ENCODE data around the gene TOMM34. TPM values are rescaled to one million over a fixed set of nuclear protein-coding genes. Genes with fewer than 3 reads are reported as not detected.

TOMM34 gene
- total RNA-seq, 4 donors from 2014 or later: 11.1 to 15.6 (median 12.5) TPM

DNA sequence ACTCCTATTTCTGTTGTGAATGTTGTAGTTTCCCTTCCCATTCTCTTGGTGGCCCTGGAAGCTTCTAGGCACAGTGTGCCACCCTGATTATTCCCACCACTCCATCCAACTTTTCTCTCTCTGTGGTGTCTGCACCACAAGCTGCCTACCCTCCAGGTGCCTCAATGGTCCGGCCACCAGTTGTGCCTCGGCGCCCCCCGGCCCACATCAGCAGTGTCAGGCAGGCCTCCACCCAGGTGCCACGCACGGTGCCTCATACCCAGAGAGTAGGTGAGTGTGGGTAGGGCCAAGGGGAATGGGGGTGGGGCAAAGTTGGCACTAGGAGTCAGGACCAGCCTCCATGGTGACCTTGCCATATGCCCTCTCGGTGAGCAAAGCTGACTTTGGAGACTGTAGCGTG lies 27.3 kb downstream of the TOMM34 start:
- H3K27me3 ChIP-seq: no peaks in the 10 kb centered on the region
- TF ChIP-seq POLR2A (IDR thresholded peaks at IDR 0.05) (no peak), CTCF (IDR thresholded peaks at IDR 0.05) (no peak)
- H3K27ac ChIP-seq: no peak overlapping the region
- DNase-seq: no peak
- H3K36me3 ChIP-seq: no peaks in the 10 kb centered on the region
- intact Hi-C loops (cut with DNase I; ENCODE audit: low total_unique reads): no loop called here
- no peaks in the 10 kb centered on the region for H3K9me3 ChIP-seq
- no peak overlapping the region for H3K4me3 ChIP-seq
- H3K4me1 ChIP-seq: no peaks in the 10 kb centered on the region

DNA sequence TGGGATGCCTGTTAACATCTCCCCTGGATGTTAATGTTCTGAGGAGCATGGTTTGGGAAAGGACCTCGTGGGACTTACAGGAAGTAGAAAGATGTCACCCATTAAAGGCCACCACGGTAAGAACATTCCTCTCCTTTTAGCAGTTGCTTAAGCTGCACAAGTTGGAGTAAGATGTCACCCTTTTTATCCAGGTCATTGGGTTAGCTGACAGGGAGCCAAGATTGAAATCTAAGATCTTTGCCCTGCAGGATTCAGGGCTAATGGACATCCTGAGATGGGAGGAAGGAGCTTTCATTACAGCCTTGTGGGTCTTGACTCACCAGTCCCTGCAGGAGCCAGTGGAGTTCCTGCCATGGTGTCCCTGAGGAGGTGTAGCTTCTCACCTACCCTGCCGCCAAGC lies 28.3 kb downstream of the TOMM34 start:
- no peak overlapping the region for H3K27ac ChIP-seq
- no peaks in the 10 kb centered on the region for H3K36me3 ChIP-seq
- intact Hi-C loops (cut with DNase I; ENCODE audit: low total_unique reads): no loop called here
- no peaks in the 10 kb centered on the region for H3K9me3 ChIP-seq
- H3K4me3 ChIP-seq: no peak overlapping the region
- no peaks in the 10 kb centered on the region for H3K4me1 ChIP-seq
- TF ChIP-seq CTCF (IDR thresholded peaks at IDR 0.05) (no peak), POLR2A (IDR thresholded peaks at IDR 0.05) (no peak)
- DNase-seq: no peak
- no peaks in the 10 kb centered on the region for H3K27me3 ChIP-seq

DNA sequence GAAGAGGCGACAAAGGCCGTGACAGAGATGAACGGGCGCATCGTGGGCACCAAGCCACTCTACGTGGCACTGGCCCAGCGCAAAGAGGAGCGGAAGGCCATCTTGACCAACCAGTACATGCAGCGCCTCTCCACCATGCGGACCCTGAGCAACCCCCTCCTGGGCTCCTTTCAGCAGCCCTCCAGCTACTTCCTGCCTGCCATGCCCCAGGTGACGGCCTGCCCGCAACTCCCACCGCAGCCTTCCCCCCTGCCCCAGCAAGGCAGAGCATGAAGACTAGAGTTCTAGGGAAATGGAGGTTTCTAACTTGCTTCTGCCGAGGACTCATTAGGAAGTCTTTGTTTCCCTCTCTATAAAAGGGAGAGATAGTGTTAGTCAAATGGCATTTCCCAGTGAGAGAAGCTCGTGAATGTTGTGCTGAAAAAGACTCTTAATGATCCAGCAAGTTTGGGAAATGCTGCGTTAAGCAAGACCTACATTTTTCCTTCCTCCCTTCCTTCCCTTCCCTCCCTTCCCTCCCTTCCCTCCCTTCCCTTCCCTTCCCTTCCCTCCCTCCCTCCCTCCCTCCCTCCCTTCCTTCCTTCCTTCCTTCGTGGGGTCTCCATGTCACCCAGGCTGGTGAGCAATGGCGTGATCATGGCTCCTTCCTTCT lies 29.6 kb downstream of the TOMM34 start:
- TF ChIP-seq CTCF (IDR thresholded peaks at IDR 0.05): no peak
- no peak for TF ChIP-seq POLR2A (IDR thresholded peaks at IDR 0.05)
- Histone ChIP-seq H3K9me3 (no peaks in the 10 kb centered on the region), H3K4me1 (no peaks in the 10 kb centered on the region), H3K27me3 (no peaks in the 10 kb centered on the region), H3K27ac (no peak overlapping the region), H3K36me3 (no peaks in the 10 kb centered on the region), H3K4me3 (no peak overlapping the region)
- intact Hi-C loops (cut with DNase I; ENCODE audit: low total_unique reads): no loop called here
- no peak for DNase-seq

- Histone ChIP-seq H3K4me1 (no peaks in the 10 kb centered on the region), H3K9me3 (no peaks in the 10 kb centered on the region), H3K36me3 (no peaks in the 10 kb centered on the region), H3K27ac (no peak overlapping the region), H3K27me3 (no peaks in the 10 kb centered on the region), H3K4me3 (no peak overlapping the region)
- TF ChIP-seq POLR2A (IDR thresholded peaks at IDR 0.05): no peak
- TF ChIP-seq CTCF (IDR thresholded peaks at IDR 0.05): no peak
- no peak for DNase-seq
- intact Hi-C loops (cut with DNase I; ENCODE audit: low total_unique reads): no loop called here
Measured at GRCh38 chr20:44928595-44928994, 31.6 kb downstream of the TOMM34 start.

DNA sequence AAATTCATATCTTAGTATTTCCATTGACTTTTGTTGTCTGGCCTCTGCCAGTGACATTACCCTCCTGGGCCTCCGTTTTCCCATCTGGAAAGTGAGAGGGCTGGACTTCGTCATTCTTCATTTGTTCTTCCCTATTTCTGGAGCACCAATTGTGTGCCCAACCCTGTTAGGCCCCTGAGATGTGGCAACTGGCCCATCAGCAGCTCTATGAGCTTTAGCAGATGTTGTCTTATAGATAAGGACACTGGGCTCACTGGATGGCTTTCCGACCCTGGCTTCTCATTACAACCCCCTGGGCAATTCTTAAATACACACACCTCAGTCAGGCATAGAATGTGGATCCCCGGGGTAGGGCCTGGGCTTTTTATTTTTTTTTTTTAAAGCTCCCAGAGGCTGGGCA lies 35.7 kb downstream of the TOMM34 start:
- intact Hi-C loops (cut with DNase I; ENCODE audit: low total_unique reads): no loop called here
- Histone ChIP-seq H3K4me3 (no peak overlapping the region), H3K27me3 (no peaks in the 10 kb centered on the region), H3K4me1 (no peaks in the 10 kb centered on the region), H3K27ac (no peak overlapping the region), H3K9me3 (no peaks in the 10 kb centered on the region), H3K36me3 (no peaks in the 10 kb centered on the region)
- TF ChIP-seq POLR2A (IDR thresholded peaks at IDR 0.05) (no peak), CTCF (IDR thresholded peaks at IDR 0.05) (no peak)
- no peak for DNase-seq

All from uterus (tissue), 4 donors.